ENCODE measurements around the gene EFNA1. TPM values are rescaled to one million over a fixed set of nuclear protein-coding genes. Genes with fewer than 3 reads are reported as not detected.

The EFNA1 gene
- total RNA-seq, 1 experiment from 2014 or later = 19.7 TPM

GRCh38 chr1:155084722-155085503 is 42.8 kb upstream of the EFNA1 start:
- no TSS peak for BruUV-seq (replicated peaks)
- DNase-seq (ENCODE audit: low read depth, low spot score) (peak; percentile 88), ATAC-seq (peak; percentile 81)
- H3K9me2 ChIP-seq (ENCODE audit: insufficient read depth) = no peaks in the 10 kb centered on the region
- H3K9me3 ChIP-seq (ENCODE audit: control insufficient read depth in 1 of 2, insufficient read depth in 1 of 2, low read depth in 1 of 2, low read length in 2 of 2) = no peaks in the 10 kb centered on the region
- H2AFZ ChIP-seq (ENCODE audit: low read depth, low read length, poor library complexity, severe bottlenecking) = peak overlapping the region; percentile 79
- ChIA-PET POLR2A (interaction anchor here (1.0 to 1.9 kb wide), 7 partner anchors 18 to 111 kb away, joined by 3 to 7 read pairs (median 5); partner anchors contain the start of gene KRTCAP2), CTCF (interaction anchor here (0.6 to 3.1 kb wide), 47 partner anchors 9 to 538 kb away, joined by 3 to 52 read pairs (median 4); partner anchors contain the start of genes ADAM15, EFNA1, EFNA4 and KRTCAP2), RAD21 (ENCODE audit: low non-redundant PET in 1 of 2, low total read pairs in 2 of 2, uncharacterized antibody in 2 of 2, unreplicated experiment in 2 of 2) (interaction anchor here (0.6 to 1.5 kb wide), 10 partner anchors 21 to 1258 kb away, joined by 3 to 12 read pairs (median 6); partner anchors contain the start of genes ADAM15 (in 1 of the 2) and EFNA4 (in 1 of the 2))
- H3K4me3 ChIP-seq (replicated peaks in 1 of 2; ENCODE audit: low read depth in 1 of 2, low read length in 2 of 2) = peak overlapping the region; percentile 61 to 67
- peak overlapping the region; percentile 90 for H3K4me2 ChIP-seq (ENCODE audit: low read length)
- peaks cover 29 to 60% of the 10 kb centered on the region in 2 experiments for H3K4me1 ChIP-seq (ENCODE audit: control insufficient read depth in 1 of 2, insufficient read depth in 2 of 2, low read length in 2 of 2)
- peak overlapping the region; percentile 67 for H3K27ac ChIP-seq (ENCODE audit: low read depth, low read length)
- TF ChIP-seq JUND (IDR thresholded peaks at IDR 0.05) = no peak
- no peak for TF ChIP-seq ZNF274 (IDR thresholded peaks at IDR 0.05; ENCODE audit: low read depth, low read length)
- no peak for TF ChIP-seq MAX (IDR thresholded peaks at IDR 0.05)
- no peak for TF ChIP-seq CBX3 (IDR thresholded peaks at IDR 0.05; ENCODE audit: low read depth)
- peak in 2 of 3 experiments; percentile 86 to 87; a peak in 4 of 6 replicates for TF ChIP-seq CTCF (IDR thresholded peaks at IDR 0.05 in 2 of 3, conservative IDR thresholded peaks at IDR 0.05 in 1 of 3; ENCODE audit: borderline replicate concordance in 1 of 3, insufficient read depth in 1 of 3, low read depth in 2 of 3, low read length in 2 of 3)
- no peak for TF ChIP-seq ELF1 (IDR thresholded peaks at IDR 0.05; ENCODE audit: borderline replicate concordance, low read depth)
- no peak for TF ChIP-seq POLR2A (IDR thresholded peaks at IDR 0.05; ENCODE audit: borderline replicate concordance, extremely low read depth, insufficient read depth, insufficient read length)
- TF ChIP-seq TCF7L2 (IDR thresholded peaks at IDR 0.05; ENCODE audit: borderline replicate concordance, extremely low read depth, insufficient read depth, insufficient read length) = no peak
- no peak for TF ChIP-seq ZFX (IDR thresholded peaks at IDR 0.05)
- TF ChIP-seq POLR2AphosphoS5 (IDR thresholded peaks at IDR 0.05; ENCODE audit: low read depth, low read length) = peak; percentile 77
- TF ChIP-seq EZH2phosphoT487 (IDR thresholded peaks at IDR 0.05; ENCODE audit: borderline replicate concordance) = no peak
- no peak for TF ChIP-seq ATF3 (IDR thresholded peaks at IDR 0.05)
- peak; percentile 74 for TF ChIP-seq YY1 (IDR thresholded peaks at IDR 0.05; ENCODE audit: extremely low read depth, insufficient replicate concordance, low read depth, low read length)
- no peak for TF ChIP-seq SIN3A (IDR thresholded peaks at IDR 0.05; ENCODE audit: low read depth)
- H3K27me3 ChIP-seq (ENCODE audit: insufficient read depth, low read length) = no peaks in the 10 kb centered on the region
- no peaks in the 10 kb centered on the region; the same call in 1 of the 2 replicates for H3K79me2 ChIP-seq (ENCODE audit: insufficient read depth, low read length)
- intact Hi-C loops (cut with micrococcal nuclease) = loop anchor here (1.0 to 5.0 kb wide), 7 partner anchors 14 to 528 kb away; partner anchors contain the start of genes CKS1B and UBE2Q1
- H3K9ac ChIP-seq (ENCODE audit: low read length) = peak overlapping the region; percentile 79
- H4K20me1 ChIP-seq (ENCODE audit: insufficient read depth) = no peaks in the 10 kb centered on the region
- H3K36me3 ChIP-seq (ENCODE audit: control insufficient read depth in 1 of 2, insufficient read depth in 2 of 2, low read length in 2 of 2) = peaks cover 0 to 6% of the 10 kb centered on the region in 2 experiments; a peak in 1 of 4 replicates

All from HCT116 (cell line).